Measurements from ENCODE around the gene LBR.

DNA sequence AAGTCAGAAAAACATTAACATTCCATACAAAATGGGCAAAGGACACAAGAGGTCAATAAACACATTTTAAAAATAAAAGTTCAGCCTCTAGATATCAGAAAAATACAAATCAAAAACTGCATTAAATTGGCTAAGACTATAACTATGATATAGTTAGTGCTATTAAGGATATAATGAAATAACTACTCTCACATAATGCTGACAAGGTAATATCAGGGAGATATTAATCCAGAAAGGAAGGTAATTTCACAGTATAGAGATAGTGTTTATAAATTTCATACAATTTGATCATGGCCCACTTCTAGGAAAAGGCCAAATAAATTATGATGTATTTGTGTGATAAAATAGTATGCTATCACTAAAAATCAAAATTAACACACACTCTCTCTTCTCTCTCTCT, 61.8 kb downstream of the LBR start:
- TF ChIP-seq, protein P1, sequence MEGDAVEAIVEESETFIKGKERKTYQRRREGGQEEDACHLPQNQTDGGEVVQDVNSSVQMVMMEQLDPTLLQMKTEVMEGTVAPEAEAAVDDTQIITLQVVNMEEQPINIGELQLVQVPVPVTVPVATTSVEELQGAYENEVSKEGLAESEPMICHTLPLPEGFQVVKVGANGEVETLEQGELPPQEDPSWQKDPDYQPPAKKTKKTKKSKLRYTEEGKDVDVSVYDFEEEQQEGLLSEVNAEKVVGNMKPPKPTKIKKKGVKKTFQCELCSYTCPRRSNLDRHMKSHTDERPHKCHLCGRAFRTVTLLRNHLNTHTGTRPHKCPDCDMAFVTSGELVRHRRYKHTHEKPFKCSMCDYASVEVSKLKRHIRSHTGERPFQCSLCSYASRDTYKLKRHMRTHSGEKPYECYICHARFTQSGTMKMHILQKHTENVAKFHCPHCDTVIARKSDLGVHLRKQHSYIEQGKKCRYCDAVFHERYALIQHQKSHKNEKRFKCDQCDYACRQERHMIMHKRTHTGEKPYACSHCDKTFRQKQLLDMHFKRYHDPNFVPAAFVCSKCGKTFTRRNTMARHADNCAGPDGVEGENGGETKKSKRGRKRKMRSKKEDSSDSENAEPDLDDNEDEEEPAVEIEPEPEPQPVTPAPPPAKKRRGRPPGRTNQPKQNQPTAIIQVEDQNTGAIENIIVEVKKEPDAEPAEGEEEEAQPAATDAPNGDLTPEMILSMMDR (IDR thresholded peaks at IDR 0.05) = no peak
- no peak for TF ChIP-seq POLR2A (IDR thresholded peaks at IDR 0.05)

Data from thyroid gland (tissue), 4 donors.